GM04504 (cell line): Measurements from ENCODE around the gene TNK2.
A peak's percentile ranks its signal among the peaks of the same experiment; 100 is the strongest.
"Not testable (repeated sequence)": the region's sequence is repeated elsewhere in the genome, so short reads cannot be mapped to it uniquely, and the experiment has no call there.

ENCODE experiments used
- DNase-seq: peaks from one replicate; pipeline ENCODE4 v3.0.0-alpha.2; 2012; ENCODE audit warnings: low read depth

Gene TNK2

GRCh38 chr3:195850857-195851543, 57.4 kb downstream of the TNK2 start:
- peak; percentile 80 for DNase-seq

GRCh38 chr3:195849322-195850074, 58.9 kb downstream of the TNK2 start:
- no peak for DNase-seq

DNA sequence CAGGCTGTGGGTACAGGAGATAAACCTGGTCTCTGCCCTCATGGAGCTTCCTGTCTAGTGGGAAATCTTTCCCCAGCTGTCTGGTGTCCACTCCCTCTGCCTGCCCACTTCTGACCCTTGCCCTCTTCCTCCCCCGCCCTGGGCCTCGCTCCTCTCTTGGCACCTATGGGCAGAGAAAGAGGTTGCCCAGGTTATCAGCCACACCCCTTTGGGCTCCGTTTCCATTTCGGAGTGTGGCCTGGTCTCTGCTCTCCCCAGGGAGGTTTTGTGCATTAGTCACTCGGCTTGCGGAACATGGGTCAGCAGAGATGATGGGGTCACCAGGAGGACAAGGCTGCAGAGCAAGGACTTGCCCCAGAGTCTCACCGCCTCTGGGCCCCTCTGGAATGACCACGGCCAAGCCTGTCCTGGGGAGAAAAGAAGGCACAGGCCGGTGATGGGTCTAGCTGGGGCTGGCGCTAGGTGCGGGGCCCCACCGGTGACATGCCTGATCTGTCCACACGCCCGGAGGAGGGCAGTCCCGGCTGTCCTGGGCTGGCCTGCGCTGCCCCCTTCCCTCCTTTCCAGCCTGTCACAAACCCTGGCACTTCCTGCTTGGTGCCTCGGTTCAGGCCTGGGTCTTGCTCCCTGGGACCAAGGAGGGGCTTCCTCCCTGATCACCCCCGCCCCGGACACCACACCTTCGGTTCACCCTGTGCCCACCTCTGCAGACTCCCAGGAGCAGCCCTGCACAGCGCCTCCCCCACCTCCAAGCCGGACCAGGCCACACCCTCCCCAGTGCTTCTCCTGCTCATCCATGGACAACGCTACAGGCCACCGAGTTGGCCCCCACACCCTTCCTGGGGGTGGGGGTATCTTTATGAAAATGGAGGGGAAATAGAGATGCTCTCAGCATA, 61.0 kb downstream of the TNK2 start:
- DNase-seq: no peak

DNA sequence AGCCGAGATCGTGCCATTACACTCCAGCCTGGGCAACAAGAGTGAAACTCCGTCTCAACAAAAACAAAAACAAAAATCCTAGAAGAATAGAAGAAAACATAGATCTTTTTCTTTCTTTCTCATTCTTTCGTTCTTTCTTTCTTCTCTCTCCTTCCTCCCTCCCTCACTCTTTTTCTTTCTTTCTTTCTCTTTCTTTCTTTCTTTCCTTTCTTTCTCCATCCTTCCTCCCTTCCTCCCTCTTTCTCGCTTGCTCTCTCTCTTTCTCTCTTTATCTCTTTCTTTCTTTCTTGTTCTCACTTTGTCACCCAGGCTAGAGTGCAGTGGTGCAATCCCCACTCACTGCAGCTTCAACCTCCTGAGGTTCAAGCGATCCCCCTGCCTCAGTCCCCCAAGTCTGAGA, 62.9 kb downstream of the TNK2 start:
- DNase-seq: no peak

DNA sequence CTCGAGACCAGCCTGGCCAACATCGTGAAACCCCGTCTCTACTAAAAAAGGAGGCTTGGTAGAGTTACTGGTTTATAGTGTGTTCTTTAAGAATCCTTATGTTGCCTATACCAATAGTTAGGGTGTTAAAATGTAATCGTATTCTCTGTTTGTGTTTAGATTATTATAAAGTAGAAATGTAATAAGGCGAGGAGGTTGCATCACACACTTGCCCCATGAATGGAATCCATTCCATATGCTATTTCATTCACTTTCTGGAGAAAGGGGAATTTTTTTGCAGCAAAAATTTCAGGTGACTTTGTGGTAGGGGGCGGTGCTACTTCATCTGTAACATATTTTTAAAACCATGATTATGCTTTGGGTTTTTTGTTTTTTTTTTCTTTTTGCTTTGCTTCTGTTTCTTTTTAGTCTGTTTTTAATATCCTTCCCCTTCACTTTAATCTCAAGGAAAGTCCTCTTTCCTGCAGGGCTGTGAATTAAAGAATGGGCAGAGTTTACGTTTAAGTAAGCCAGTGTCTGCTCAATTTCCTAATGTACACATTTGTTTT, 63.6 kb downstream of the TNK2 start:
- no peak for DNase-seq

GRCh38 chr3:195839260-195840010, 68.9 kb downstream of the TNK2 start:
- no peak for DNase-seq

DNA sequence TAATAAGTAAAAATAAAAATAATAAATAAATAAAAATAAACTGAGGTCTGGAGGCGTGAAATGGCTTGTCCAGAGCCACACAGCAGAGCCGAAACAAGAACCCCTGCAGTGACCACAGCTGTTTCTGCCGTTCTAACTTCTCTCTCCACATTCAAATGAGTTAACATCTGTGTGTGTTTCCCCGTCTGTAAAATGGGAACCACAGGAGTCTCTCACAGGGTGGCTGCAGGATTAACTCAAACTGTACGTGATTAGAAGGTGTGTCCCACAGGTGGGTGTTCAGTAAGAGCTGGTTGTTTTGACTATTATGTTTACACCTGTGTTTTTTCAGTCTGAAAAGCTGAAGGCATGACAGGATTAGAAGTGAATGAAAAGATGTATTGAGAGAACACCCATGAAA, 69.6 kb downstream of the TNK2 start:
- no peak for DNase-seq

DNA sequence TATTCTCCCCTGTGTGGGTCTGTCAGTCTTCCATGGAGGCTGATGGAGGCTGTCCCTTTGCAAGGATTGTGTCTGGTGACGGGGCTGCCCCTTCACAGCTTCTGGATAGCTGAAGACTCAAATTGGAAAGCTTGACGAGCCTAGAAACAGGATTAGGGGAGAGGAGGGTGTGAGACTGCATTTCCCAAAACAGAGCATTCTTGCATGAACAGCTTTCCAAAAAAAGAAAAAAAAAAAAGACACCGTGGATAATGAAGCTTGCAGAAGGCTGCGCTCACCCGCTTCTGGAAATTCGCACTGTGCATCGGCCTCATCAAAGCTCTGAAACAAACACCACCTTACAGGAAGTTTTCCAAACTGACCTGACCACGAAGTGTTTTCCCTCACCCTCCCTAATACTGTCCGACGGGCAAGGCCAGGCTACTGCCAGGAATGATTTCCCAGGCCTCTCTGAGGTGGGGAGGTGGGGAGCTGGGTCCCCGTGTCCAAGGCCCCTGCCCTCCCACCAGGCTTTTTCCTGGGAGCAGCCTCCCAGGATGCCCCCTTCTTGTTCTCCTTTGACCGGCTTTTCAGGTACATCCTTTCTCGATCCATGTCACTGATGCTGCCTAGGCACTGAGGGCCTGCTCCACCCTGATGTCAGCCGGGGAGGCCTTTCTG, 71.7 kb downstream of the TNK2 start:
- no peak for DNase-seq

GRCh38 chr3:195835791-195836190, 72.6 kb downstream of the TNK2 start:
- DNase-seq: no peak

- DNase-seq: no peak
These were observed 73.4 kb downstream of the TNK2 start for GRCh38 chr3:195834675-195835583.

GRCh38 chr3:195829897-195830254, 78.5 kb downstream of the TNK2 start:
- DNase-seq: no peak

DNA sequence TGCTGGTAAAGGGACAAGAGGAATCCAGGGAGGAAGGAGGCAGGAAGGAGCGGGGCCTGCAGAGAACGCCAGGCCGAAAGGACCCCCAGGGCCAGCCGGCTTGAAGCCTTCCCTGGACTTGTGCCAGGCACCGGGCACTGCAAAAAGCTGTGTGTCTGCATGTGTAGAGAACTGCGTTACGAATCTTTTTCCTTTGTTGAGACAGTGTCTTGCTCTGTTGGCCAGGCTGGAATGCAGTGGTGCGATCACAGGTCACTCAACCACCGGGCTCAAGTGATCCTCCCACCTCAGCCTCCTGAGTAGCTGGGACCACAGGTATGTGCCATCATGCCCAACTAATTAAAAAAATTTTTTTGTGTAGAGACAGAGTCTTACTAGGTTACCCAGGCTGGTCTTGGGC, 79.6 kb downstream of the TNK2 start:
- no peak for DNase-seq

DNA sequence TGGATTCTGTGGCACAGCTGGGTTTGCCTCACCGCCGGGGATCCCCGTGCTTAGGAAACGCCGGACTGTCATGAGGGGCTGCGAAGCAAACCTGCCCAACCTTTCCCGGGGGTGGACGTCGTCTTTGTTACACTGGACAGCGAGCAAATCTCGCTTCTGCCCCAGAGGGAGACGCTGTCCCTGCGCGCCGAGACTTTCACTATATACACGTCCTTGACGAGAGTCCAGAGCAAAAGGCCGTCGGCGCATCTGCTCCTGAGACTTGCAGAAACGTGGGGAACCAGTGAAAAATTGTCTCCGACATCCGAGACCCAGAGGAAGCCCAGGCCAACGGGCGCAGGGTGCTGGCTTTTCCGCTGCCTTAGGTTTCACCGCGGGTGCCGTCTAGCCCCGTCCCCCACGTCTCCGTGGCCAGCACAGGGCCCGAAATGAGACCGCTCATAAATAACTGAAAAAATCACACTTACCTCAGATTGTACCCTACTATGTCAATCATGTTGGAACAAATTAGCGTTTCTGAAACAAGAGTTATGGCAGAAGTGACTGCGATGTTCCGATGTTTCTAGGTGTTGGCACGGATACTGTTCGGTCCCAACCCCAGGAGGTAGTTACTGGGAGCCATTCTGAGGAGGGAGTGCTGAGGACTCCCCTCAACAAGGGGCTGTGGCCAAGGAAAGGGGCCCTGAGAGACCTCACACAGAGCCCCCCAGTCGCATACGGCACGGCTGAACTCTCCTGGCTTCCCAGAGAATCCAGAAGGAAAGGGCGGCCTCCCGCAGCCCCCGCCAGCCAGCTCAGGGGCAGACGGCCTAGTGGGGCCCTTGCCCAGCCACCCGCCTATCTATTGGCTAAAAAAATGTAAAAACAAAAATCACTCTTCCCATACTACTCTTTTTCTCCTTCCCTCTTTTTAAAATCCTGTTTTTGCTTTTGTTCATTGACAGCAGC, 82.2 kb downstream of the TNK2 start:
- DNase-seq: no peak

DNA sequence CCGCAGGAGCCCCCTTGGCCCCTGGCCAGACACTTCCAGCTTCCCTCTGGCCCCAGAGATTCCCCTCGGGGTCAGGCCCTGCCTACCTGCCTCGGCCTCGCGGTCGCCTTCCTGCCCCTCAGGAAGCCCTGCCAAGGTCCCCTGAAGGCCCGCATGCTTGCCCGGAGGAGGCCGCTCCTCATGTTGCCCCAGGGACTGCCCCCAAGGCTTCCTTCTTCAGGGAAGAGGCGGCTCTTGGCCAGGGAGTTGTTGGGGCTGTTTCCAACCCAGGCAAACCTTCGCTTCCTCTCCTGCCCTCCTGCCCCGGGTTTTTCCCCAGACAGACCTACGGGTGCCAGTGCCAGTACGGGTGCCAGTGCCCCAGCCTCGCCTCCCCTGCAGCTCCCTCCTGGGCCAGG, 83.2 kb downstream of the TNK2 start:
- DNase-seq: no peak

- not testable (repeated sequence) for DNase-seq
These were observed 83.7 kb downstream of the TNK2 start for GRCh38 chr3:195824425-195825190.

- no peak for DNase-seq
These were observed 84.4 kb downstream of the TNK2 start for GRCh38 chr3:195823999-195824398.

- DNase-seq: no peak
These were observed 85.1 kb downstream of the TNK2 start for GRCh38 chr3:195823280-195823679.

DNA sequence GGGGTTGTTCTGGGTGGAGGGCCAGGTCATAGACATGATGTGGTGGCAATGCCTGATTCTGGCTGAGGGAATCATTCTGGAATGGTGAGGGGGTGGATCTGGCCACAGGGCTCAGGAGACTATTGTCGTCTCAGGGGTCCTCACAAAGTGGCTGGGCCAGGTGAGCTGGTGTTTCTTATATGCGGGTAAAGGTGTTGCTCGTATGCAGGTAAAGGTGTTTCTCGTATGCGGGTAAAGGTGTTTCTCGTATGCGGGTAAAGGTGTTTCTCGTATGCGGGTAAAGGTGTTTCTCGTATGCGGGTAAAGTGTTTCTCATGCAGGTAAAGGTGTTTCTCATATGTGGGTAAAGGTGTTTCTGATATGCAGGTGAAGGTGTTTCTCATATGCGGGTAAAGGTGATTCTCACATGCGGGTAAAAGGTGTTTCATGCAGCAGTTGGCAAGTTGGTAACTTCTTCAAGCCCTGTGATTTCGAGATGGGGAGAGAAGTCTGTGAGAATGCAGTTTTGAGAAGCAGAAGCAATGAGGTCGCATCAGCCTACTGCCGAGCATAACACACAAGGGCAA, 86.1 kb downstream of the TNK2 start:
- DNase-seq: no peak
